Measurements from ENCODE around the gene TMLHE. TPM values are rescaled to one million over a fixed set of nuclear protein-coding genes. Genes with fewer than 3 reads are reported as not detected.
A peak's percentile ranks its signal among the peaks of the same experiment; 100 is the strongest.

The TMLHE gene, protein sequence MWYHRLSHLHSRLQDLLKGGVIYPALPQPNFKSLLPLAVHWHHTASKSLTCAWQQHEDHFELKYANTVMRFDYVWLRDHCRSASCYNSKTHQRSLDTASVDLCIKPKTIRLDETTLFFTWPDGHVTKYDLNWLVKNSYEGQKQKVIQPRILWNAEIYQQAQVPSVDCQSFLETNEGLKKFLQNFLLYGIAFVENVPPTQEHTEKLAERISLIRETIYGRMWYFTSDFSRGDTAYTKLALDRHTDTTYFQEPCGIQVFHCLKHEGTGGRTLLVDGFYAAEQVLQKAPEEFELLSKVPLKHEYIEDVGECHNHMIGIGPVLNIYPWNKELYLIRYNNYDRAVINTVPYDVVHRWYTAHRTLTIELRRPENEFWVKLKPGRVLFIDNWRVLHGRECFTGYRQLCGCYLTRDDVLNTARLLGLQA
- total RNA-seq (2013; cell fraction: nucleolus; rRNA removed): 50.5 and 65.0 TPM in 2 replicates
- total RNA-seq (2014; rRNA removed) (8.7 and 9.7 TPM in 2 replicates), total RNA-seq (2014; rRNA removed; fragmentation: Illumina TruSeq; extraction: Trizol) (13.2 and 13.9 TPM in 2 replicates), total RNA-seq (2021) (11.9 and 12.5 TPM in 2 replicates), polyA plus RNA-seq (2011; rRNA removed) (21.7 and 24.6 TPM in 2 replicates), polyA plus RNA-seq (2014; fragmentation: Illumina TruSeq; extraction: Trizol) (14.5 and 19.5 TPM in 2 replicates), polyA plus RNA-seq (2014; fragmentation: Nextera tagmentation; extraction: Ambion mirVana) (10 to 100 TPM; 13.8 to 16.3 TPM), polyA plus RNA-seq (2014; rRNA removed) (7.1 and 7.9 TPM in 2 replicates), polyA plus RNA-seq (2016; fragmentation: Nextera tagmentation; extraction: Ambion mirVana) (10 to 100 TPM; 13.1 to 13.3 TPM), polyA minus RNA-seq (2011; rRNA and poly(A)+ RNA removed) (48.1 and 65.7 TPM in 2 replicates), Bru-seq, nascent RNA (percentile 62 among the genes with signal in this experiment), BruChase-seq, experiment 1, labeled RNA remaining after a 6-hour chase (percentile 58 among the genes with signal in this experiment), BruChase-seq, experiment 2, labeled RNA remaining after a 2-hour chase (percentile 61 among the genes with signal in this experiment)
- 8.4 TPM for polyA plus RNA-seq (2011; ENCODE audit: low read depth)
- 12.2 and 15.0 TPM in 2 replicates for polyA plus RNA-seq (2011; cell fraction: cytosol; rRNA removed)
- polyA plus RNA-seq (2011; cell fraction: nucleus; rRNA removed): 16.0 and 19.0 TPM in 2 replicates
- 10.2 and 12.3 TPM in 2 replicates for polyA plus RNA-seq (2012)
- polyA minus RNA-seq (2011; cell fraction: cytosol; rRNA and poly(A)+ RNA removed): 9.8 and 11.0 TPM in 2 replicates
- 43.4 and 60.0 TPM in 2 replicates for polyA minus RNA-seq (2011; cell fraction: nucleus; rRNA and poly(A)+ RNA removed)
- long read RNA-seq, experiment 1, partial matches to known transcripts: 1 of 9 reads
- long read RNA-seq, experiment 1, other reads (novel, unspliced or antisense): 3 of 9 reads
- long read RNA-seq, experiment 2, transcript TMLHE-201 (8 exons, 2,832 nt): major isoform, 10 of 23 reads
- long read RNA-seq, experiment 2, partial matches to known transcripts: 7 of 23 reads
- long read RNA-seq, experiment 2, other reads (novel, unspliced or antisense): 4 of 23 reads

DNA sequence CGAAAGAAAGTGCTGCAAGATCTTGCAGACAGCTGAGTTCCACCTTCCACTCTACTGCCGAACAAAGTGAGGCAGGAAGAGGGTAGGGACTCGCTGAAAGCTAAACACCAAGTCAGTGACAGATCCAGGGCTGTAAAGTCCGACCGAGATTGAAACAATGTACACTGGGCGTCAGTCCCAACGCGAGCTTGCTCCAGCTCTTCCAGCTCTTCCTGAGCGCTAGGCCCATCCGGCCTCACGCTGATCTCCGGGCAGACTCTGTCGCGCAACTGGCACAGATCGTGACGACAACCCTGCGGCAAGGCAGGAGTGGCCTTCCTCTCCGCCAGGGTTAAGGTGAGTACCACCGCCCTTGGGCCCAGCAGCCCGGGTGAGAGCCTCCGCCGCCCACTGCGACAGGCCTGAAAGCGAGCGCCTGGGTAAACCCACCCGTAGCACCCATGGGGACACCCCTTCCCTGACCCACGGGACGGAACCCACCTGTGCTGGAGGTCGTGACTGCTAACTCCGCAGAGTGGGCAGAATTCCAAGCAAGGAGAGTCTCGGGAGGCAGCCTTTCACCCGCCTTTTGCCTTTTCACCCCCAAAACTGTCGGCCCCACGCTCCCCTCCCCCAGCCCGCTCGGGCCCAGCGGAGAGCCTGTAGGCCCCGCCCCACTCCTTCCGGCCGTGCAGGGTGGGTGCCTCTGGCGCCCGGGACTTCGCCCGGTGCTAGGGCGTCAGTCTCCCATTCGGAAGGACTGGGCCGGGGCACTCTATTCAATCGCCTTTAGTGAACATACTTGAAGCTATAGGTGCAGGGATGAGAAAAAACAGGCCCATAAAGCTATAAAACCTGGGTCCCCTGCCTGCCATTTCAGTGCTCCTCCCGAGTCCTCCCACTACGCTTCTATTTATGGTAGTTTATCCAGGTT is at the start of gene TMLHE, which contains the start of gene SPRY3:
Gene TMLHE, minus strand, starts transcription at position 641 of the 913 bp plus-strand sequence. CDS start 67,676 bp downstream, outside the sequence.
Gene SPRY3, plus strand, starts transcription at position 275 of the 913 bp plus-strand sequence.
- intact Hi-C loops (cut with micrococcal nuclease; ENCODE audit: unreplicated experiment) (no loop called here), in situ Hi-C loops (cut with MboI) (no loop called here)
- H3K36me3 ChIP-seq (ENCODE audit: control insufficient read depth in 2 of 2, insufficient read depth in 2 of 2, low read length in 1 of 2): no peaks in the 10 kb centered on the region
- no peaks in the 10 kb centered on the region for H4K20me1 ChIP-seq (ENCODE audit: control insufficient read depth, insufficient read depth)
- peak within 1 kb of the TSS; percentile 68 for H3K4me3 ChIP-seq
- H3K9ac ChIP-seq (ENCODE audit: control insufficient read depth, insufficient read depth, low read length): peak within 1 kb of the TSS; percentile 88
- DNase-seq (ENCODE audit: low read depth, low spot score) (peak; percentile 4), FAIRE-seq (no peak), ATAC-seq (peak; percentile 97)
- peaks cover 11% of the 10 kb centered on the region for H3K79me2 ChIP-seq (ENCODE audit: control insufficient read depth, insufficient read depth, low read length)
- ChIA-PET CTCF (interaction anchor here (0.9 kb wide), 1 partner anchor 518 kb away, joined by 3 read pairs; no protein-coding TSS in a partner anchor), SMC1A (ENCODE audit: uncharacterized antibody, unreplicated experiment) (no interaction called here), RAD21 (ENCODE audit: unreplicated experiment) (no interaction called here), POLR2A (interaction anchor here (1.0 kb wide), 1 partner anchor 396 kb away, joined by 3 read pairs; the partner anchor contains the start of gene VBP1)
- no peaks in the 10 kb centered on the region for H3K4me1 ChIP-seq (ENCODE audit: control insufficient read depth, insufficient read depth, low read length)
- 26% methylated on average over 43 of the region's 50 CpGs for WGBS (ENCODE audit: insufficient coverage, insufficient replicate concordance, low lambda C conversion rate, missing lambda C conversion rate)
- no peaks in the 10 kb centered on the region; the same call in 2 of the 3 replicates for H3K9me3 ChIP-seq (replicated peaks; ENCODE audit: control insufficient read depth, insufficient read depth, low read length)
- peak within 1 kb of the TSS; percentile 92 for H3K27ac ChIP-seq (ENCODE audit: control insufficient read depth, insufficient read depth)
- peak within 1 kb of the TSS; percentile 65 for H3K4me2 ChIP-seq (ENCODE audit: control insufficient read depth, insufficient read depth)
- H3K27me3 ChIP-seq (replicated peaks in 1 of 2; ENCODE audit: control insufficient read depth in 2 of 2, insufficient read depth in 2 of 2, low read length in 1 of 2): no peaks in the 10 kb centered on the region
- BruUV-seq (replicated peaks): TSS peak; percentile 68
- peak within 1 kb of the TSS; percentile 87 for H2AFZ ChIP-seq (ENCODE audit: control insufficient read depth, low read depth, low read length)
- TF ChIP-seq CHD2 (IDR thresholded peaks at IDR 0.05; ENCODE audit: borderline replicate concordance, low read depth, low read length) (peak; percentile 55; the same call in 1 of the 2 replicates), IKZF2 (IDR thresholded peaks at IDR 0.05) (0 out of 4 replicates have a peak, but pooled peaks of 1 of the 2 experiments have one; percentile 22), PAX5 (IDR thresholded peaks at IDR 0.05; ENCODE audit: borderline replicate concordance, low read depth, low read length) (no peak), POLR2A (IDR thresholded peaks at IDR 0.05; ENCODE audit: low read depth, low read length) (peak; percentile 74), POLR2AphosphoS5 (IDR thresholded peaks at IDR 0.05; ENCODE audit: low read length) (peak; percentile 41; the same call in 1 of the 2 replicates), EGR1 (IDR thresholded peaks at IDR 0.05; ENCODE audit: borderline replicate concordance in 1 of 2, low read depth in 2 of 2, low read length in 2 of 2) (no peak), NBN (IDR thresholded peaks at IDR 0.05) (no peak), NFXL1 (IDR thresholded peaks at IDR 0.05; ENCODE audit: borderline replicate concordance) (0 out of 2 replicates have a peak, but pooled peaks have one; percentile 67), BHLHE40 (IDR thresholded peaks at IDR 0.05; ENCODE audit: borderline replicate concordance in 1 of 2, low read depth in 2 of 2, low read length in 1 of 2) (peak in 1 of 2 experiments; percentile 33; a peak in 1 of 4 replicates), BACH1 (IDR thresholded peaks at IDR 0.05; ENCODE audit: borderline replicate concordance) (no peak), SIX5 (IDR thresholded peaks at IDR 0.05; ENCODE audit: low read depth, low read length, severe bottlenecking) (no peak), SMARCA5 (IDR thresholded peaks at IDR 0.05) (no peak), NR2C2 (IDR thresholded peaks at IDR 0.05; ENCODE audit: borderline replicate concordance, control insufficient read depth, insufficient read length, low read depth) (no peak), DPF2 (IDR thresholded peaks at IDR 0.05) (no peak), ZNF217 (IDR thresholded peaks at IDR 0.05) (no peak)
- TF ChIP-seq, protein P1, sequence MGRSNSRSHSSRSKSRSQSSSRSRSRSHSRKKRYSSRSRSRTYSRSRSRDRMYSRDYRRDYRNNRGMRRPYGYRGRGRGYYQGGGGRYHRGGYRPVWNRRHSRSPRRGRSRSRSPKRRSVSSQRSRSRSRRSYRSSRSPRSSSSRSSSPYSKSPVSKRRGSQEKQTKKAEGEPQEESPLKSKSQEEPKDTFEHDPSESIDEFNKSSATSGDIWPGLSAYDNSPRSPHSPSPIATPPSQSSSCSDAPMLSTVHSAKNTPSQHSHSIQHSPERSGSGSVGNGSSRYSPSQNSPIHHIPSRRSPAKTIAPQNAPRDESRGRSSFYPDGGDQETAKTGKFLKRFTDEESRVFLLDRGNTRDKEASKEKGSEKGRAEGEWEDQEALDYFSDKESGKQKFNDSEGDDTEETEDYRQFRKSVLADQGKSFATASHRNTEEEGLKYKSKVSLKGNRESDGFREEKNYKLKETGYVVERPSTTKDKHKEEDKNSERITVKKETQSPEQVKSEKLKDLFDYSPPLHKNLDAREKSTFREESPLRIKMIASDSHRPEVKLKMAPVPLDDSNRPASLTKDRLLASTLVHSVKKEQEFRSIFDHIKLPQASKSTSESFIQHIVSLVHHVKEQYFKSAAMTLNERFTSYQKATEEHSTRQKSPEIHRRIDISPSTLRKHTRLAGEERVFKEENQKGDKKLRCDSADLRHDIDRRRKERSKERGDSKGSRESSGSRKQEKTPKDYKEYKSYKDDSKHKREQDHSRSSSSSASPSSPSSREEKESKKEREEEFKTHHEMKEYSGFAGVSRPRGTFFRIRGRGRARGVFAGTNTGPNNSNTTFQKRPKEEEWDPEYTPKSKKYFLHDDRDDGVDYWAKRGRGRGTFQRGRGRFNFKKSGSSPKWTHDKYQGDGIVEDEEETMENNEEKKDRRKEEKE (IDR thresholded peaks at IDR 0.05): no peak

Measured in GM12878 (cell line).